ENCODE measurements around the gene KCNQ1OT1.

Gene KCNQ1OT1

DNA sequence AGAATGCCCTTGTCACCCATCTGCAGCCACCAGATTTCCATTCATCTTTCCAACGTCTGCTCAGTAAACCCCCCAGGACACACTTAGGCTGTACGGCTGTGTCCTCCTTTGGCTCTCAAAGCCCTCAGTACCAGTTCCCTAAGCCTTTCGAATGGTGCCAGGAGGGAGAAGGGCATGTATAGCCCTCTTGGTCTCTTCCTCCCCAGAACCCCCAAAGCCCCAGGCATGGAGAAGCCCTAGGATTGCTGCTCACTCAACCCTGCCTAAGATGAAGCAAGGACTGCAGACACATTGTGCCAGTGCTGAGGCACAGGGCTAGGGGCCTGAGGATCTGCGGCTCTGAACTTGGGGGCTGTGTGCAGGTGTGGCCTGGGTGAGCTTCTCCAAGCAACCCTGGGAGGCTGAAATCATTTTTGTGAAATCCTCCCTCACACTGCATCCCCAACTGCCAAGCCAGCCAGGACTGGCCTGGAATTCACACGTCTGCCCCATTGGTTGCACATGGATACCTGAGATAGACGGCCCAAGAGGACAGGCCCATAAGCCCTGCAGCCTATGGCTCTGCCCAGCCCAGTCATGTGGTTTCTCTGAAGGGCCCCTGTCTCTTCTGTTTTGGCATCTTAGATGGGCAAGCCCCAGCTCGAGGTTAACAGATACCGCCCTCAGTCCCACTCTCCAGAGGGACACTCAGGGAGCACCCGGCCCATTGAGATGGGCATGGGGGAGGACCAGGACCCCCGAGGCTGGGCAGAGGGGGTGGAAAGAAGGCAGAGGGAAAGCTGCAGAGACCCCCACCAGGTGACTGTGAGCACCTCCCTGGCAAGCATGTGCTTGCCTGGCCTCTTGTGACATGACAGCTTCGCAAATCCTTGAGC lies 34.0 kb downstream of the KCNQ1OT1 start:
- no peak for DNase-seq

DNA sequence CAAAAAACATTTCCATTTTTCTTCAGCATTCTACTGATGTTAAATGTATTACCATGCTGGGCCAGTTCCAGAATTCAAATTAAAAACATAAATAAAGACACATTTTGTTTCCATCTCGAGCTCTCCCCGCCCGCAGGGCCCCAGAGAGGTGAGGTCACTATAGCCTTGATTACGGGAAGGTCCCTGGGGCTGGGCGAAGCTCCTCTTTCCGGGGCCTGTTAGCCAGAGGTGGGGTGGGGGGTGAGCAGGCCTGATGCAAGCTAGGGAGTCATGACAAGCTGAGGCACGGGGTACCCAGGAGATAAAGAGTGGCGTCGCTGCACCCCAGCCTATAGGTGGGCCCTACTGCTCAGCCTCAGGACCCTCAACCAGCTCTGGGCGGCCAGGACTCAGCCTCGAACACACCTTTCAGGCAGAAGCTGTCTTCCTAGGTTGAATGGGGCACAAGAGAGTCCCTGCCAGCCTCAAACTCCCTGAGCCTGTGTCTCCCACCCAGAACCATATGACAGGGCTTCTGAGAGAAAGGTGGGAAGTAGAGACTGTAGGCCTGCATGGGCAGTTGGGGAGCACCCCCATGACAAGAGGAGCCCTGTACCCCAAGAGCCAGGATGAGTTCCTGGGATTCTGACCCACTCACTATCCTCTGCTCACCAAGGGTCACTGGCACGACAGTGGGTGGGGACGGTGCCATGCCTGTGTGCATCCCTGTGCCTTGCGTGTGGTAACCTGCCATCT lies 34.8 kb downstream of the KCNQ1OT1 start:
- no peak for DNase-seq

DNA sequence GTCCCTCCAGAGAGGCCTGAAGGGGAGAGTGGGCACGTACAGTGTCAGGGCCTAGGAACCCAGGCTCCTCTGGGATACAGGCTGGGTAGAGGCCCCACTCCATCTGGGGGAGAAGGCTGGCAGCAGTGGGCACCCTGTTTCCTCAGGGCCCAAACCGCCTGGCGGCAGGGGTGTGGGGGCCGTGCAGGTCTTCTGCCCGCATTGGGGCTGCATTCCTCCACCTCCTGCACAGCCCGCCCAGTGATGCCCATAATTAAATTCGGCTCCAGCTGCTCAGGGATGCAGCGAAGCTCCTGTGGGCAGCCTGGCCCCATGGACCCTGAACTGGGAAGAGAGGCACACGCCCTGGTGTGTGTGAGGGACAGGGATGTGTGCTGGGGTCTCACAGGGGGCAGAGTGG lies 35.4 kb downstream of the KCNQ1OT1 start:
- DNase-seq = no peak

DNA sequence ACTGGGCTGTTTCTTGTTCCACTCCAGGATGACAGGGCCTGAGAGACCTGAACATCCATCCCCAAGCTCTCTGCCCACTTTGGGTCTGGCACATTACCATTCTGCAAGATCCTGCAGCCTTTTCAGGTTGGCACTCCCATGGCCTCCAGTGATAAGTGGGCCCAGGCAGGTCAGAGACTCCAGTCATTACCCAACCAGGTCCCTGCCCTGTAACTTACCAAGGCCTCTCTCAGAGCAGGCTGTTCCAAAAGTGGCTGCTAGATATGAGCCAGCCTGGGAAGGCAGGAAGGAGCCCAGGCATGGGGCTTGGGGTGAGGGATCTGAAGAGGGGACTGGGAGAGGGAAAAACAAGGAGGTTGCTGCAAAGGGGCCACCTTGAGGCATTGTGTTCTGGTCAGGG lies 35.9 kb downstream of the KCNQ1OT1 start:
- DNase-seq = no peak

DNA sequence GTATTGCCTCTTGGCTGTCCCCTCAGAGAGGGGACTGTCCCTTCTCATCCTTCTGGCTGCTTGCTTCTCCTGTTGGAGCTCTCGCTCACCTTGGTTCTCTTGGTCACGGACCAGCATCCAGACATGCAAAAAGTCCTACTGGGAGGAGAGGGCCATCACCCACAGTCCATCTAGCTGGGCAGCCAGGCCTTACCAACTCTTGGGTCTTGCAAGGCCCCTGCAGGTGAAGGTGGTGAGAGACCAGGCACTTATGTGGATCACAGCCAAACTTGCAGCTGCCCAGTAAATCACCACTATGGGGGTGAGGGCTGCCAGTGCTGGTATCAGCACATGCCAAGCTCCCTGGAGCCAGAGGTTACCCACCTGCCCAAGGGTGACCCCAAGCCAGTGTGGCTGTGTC lies 36.3 kb downstream of the KCNQ1OT1 start:
- DNase-seq = no peak

DNA sequence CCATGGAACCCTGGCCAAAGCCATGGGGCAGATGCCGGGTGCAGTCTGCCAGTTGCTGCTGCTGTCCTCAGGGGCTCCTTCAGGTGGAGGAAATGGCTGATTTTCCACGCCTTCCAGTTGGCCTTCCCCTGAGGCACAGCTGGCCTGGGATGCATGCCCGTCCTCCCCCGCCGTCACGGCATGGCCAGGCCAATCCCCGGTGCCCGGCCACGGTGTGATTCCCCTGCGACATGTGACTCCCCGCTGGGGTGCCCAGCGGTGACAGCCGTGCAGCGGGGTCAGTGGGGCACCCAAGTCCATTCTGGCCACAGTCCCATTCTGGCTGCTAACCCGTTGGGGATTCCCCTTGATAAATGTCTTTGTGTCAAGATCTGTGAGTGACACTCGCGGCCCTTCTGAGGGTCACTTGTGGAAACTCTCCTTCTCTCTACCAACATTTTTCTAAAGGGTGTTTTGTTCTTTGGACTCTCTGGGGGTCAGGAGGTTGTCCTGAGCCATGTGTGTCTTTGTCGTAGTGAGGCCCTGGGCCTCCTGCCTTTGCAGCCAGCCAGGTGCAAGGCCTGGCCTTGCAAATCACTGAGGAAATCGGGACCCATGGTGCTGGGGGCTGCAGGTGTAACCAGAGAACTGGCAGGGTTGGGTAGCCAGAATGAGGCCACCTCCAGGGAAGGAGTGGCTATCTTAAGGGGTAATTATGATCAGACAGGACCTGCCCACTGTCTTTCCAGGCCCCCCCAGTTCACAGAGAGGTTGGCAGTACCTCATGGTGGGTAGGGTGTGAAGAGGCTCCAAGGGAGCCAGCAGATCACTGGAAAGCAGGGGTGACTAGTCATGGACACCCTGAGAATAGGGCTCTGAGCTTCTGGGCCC lies 37.1 kb downstream of the KCNQ1OT1 start:
- DNase-seq = no peak

DNA sequence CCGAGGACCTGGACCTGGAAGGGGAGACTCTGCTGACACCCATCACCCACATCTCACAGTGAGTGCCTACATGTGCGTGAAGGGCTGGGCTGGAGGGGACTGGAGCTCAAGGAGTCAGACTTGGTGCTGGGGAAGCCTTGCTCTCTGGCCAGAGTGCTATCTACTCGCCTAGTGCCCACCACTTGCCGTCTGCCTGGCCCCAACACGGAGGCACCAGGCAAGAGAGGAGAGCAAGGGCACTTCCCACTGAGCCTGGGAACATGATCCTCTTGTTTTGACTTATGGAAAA lies 37.8 kb downstream of the KCNQ1OT1 start:
- no peak for DNase-seq

DNA sequence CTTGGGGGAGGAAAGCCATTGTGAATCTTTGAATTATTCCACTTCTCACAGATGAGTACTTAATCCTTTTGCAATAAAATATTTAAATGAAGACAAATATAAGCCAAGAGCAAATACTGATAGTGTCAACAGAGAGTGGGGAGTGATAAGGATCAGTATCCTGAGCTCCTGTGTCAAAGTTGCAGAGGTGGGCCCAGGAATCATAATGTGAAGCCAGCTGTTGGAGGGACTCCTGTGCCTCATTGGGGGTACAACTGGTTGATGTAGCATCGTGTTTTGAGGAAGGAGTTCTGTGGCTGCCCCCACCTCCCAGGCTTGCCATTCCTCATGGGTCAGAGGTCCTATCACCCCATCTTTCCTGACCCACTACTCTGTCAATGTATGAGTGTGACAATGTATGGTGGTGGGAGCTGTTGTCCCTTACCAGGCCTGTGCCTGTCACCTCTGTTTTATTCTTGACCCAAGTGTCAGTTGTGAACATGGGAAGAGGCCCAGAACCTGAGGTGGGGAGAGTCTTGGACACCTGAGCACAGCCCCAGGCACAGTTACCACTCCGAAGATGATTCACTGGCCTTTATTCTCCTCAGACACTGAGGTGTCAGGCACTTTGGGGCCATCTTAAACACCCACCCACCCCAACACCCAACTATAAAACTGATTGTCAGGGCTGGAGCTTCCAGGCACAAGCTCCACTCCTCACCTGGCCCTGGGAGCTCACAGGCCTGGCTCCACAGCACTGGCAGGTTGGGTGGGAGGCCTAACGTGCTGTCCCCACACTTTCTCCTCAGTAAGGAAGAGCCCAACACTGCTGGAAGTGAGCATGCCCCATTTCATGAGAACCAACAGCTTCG lies 38.4 kb downstream of the KCNQ1OT1 start:
- DNase-seq = no peak

DNA sequence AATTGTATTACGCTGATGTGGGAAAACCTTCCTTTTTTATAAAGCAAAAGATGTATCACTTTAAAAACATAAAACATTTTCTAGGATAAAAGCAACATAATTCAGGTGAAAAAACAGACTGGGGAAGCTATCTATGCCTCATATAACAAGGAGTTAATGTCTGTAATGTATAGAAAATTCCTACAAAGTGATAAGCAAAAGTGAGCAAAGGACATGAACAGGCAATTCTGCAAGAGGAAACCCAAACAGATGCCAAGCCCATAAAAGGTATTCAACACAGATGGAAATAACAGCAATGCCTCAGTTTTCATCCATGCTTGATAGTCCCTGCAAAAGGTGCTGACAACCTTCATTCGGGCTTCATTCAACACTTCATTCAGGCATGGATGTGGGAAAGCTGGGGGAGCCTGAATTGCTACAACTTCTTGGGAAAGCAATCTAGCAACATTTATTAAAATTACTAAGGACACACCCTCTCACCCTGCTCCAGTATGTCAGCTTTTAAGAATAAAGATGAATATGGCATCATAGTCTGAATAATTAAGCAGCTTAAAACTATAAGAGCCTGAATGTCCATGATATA lies 39.3 kb downstream of the KCNQ1OT1 start:
- DNase-seq = no peak

DNA sequence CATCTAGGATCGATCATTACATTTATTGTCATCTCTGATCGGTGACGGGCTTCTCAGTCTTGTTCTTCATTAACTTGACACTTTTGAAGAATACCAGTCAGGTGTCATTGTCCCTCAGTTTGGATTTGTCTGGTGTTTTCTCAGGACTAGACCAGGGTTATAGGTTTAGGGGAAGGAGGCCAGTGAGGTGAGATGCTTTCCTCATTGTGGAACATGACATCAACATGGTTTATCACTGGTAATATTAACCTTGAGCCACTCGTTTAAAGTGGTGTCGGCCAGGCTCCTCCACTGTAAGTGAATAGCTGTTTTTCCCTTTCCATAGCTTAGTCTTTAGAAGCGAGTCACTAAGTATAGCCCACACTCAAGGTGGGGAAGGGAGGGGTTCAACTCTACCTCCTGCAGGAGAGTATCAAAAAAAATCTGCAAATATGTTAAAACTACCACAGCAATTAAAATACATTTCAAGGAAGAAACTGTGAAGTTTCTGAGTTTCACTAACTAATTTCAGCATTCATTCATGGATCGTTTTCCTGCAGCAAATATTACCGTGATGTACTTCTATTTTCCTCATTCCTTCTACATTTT lies 42.0 kb downstream of the KCNQ1OT1 start:
- DNase-seq = no peak

DNA sequence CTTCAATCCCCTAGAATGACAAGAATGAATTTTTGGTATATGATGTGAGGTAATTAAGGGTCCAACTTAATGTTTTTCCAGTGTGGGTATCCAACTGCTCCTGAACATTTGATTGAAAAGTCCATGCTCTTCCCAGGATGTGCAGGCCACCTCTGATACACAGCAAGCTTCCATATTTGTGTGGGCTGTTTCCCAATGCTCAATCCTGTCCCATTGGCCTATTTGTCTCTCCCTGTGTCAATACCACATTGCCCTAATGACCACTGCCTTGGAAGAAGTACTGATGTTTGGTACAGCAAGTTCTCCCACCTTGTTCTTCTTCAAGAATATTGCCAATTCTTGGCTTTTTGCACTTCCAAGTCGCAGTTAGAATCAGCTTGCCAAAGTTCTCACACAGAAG lies 42.9 kb downstream of the KCNQ1OT1 start:
- no peak for DNase-seq

DNA sequence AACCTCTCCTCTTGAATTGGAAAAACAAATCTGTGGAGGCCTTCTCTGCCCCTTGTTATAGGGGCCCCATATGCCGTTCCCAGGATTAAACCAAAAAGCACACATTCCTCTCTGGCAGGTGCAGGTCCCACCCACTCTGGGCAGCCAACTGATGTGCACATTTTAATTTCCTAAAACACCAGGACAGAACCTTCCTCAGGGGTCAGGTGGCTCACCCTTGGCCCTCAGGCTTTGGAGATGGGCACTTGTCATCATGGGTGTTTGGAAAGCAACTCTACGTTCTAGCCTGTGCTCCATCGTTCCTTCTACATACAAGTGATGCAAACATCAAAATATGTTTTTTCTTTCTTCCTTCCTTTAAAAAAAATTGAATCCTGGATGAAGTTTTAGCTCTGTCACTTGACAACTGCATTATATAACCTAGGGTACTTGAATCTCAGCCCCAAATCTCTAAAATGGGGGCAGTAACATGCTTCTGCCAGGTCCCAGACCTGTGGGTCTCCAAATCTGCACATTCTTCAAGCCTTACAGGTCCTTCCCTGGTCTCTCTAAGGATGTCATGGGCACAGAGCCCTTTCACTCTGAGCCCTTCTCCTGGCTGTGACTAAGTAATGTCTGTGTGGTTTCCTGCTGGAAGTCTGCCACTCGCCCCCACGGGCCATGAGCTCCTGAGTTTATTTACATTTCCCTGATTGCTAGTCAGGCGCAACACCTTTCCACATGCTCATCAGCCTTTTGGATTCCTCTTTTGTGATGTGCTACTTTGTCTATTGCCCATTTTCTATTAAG lies 43.8 kb downstream of the KCNQ1OT1 start:
- no peak for DNase-seq

DNA sequence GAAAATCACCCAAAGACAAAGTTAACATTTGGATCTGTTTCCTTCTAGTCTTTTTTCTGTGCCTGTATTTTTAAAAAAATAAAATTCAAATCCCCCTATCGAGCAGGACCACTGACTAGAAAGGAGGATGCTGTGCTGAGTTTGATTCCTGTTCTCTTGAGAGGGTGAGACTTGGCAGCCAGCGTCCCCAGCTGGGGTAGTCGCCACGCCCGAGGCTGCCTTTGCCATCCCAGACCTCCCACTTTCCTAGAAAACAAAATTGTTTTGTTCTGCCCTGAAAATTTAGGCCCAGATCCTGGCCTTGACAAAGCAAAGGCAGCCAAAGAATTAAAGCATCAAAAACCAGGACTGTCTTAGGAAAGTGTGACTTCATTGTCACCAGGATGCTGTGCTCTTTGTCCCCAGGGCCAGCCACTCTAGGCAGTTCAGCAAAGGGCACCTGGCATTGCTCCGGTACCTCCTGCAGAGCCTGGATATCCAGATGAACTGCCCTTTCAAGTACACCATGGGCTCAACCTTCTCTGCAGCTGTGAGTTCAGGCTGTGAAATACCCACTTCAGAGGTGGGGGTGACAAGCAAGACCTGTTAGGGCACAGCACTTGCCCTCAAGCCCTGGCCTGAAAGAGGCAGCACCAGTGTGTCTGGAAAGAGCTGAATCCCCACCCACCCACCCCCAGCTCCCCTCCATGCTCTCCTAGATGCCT lies 44.6 kb downstream of the KCNQ1OT1 start:
- no peak for DNase-seq

DNA sequence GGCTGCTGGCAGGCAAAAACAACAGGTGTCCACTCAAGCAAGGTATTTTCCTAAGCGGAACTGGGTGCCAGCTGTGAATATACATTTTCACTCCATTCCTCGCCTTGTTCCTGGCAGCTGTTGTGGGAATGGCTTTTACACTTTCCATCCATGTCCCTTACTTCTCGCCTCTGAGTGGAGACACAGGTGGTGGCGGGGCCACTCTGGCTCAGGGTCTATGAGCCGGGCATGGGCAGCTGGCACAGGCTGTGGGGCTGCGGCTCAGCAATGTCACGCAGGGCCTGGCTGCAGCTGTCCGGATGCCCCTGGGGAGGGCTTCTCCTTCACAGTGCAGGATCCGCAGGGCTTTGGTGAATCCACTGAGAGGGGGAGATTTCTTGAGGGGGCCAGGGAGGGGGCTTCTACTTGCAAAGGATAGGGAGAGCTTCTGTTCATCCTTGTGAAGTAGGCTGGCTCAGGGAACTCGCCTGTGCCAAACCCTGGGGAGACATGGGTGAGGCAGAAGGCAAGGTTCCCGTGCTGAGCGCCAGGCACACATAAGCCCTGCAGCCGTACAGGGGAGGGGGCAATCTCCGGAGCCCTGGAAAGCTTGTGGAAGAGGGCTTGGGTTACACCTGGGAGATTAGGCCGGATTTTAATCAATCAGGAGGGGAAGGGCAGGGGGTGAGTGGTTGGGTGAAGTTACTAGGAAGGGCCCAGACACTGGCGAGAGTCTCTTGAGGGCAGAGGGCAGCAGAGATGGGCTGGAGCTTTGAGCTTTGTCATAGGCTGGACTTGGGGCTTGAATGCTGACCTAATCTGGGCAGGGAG lies 45.7 kb downstream of the KCNQ1OT1 start:
- DNase-seq = no peak

DNA sequence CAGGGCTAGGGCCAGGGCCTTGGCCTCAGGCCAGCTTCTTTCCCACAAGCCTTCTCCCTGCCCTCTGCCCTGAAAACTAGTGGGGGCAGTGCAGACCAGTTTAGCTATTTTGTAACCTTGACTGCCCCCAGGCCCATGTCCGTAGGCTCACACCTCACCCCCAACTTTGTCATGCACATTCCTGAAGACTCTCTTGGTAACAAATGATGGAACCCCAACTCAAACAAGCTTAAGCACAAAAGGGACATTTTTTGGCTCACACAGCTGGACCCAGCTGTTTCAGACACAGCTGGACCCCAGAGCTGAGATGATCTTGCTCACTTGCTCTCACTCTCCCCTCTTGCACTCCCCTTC lies 46.6 kb downstream of the KCNQ1OT1 start:
- DNase-seq = no peak

DNA sequence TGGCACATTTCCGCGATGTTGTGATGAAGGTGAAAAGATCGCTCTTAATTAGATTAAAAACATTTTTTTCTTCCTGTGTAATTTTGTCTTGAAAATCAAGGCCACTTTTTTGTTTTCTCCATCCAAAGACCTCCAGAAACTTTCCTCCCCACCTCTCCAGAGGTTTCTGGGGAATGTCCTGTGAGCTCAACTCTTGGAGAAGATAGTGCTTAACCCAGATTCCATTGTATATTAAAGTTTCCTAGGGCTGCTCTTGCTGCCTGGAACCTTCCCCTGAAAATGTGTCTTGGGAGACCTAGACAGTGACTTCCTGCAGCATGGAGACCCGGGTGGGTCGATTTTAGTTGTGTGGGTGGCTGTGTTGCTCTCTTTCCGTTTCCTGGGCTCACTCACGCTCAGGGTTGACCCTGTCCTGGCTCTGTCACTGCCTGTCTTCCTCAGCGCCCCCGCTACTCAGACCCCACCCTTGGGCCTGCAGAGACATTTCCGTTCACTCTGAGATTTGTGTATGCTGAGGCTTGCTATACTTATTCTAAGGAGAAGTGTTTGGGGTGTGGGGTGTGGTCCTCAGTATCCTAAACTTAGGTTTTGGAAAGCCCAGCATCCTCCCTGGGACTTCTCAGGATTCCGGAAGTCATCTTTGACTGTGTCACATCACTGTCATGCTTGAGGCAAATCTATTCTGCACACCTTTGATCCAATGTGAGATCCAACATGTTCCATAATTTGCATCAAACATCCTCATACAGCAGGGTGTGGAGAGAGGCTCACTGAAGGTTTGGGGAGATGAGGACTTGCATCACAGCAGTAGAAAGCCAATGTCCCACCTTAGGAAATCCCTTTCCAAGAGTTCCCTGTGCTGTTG lies 47.2 kb downstream of the KCNQ1OT1 start:
- DNase-seq = no peak

DNA sequence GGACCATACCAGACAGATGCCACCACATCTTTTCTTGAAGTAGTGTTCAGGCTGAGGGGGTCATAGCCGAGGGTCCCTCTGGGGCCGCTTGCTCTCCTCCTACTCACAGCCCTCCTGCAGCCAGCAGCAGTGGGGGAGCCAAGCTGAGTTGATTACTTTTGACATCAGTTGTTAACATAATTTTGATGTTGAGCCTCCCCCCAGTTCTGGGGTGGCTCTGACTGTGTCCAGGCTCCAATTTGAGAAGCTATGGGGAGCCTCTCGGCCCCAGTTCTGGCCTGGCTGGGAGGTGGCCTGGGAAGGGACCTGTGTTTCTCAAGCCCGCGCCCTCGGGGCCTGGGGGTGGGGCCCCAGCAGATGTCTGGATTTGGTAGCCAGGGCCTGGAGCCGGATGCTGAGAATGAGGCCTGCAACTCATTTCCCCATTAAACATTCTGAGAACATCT lies 47.9 kb downstream of the KCNQ1OT1 start:
- DNase-seq = no peak

DNA sequence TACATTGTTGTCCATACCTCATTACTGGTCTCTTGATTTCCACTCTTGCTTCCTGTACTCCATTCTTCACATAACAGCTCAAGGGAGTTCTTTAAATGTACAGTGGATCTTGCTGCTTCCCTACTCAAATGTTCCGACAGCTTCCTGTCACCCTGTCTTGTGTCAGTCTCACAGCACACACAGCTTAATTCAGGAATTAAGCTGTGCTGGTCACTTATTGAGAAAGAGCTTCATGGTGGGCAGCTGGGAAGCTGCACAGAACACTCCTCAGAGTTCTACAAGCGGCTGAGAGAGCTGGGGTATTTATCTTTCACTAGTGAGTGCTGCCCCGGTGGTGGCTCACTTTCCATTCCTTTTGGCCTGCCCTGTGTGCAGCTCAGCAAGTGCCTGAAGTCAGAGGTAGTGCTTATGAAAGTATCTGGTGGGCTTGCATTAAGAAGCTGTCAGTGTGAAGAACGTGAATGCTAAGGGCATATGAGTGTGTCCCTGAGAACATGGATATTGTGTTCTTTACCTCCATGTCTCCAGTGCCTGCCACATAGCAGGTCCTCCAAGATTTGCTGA lies 48.7 kb downstream of the KCNQ1OT1 start:
- DNase-seq = no peak
